SK-N-SH (cell line): ENCODE results near the gene XPA. TPM values are rescaled to one million over a fixed set of nuclear protein-coding genes. Genes with fewer than 3 reads are reported as not detected.

ENCODE experiments used
- CTCF ChIA-PET: fragments of 300-600, 350-600 bp; formaldehyde crosslinking; extraction: SDS; loops from one replicate; lab custom pipeline; 2021; lab: Yijun Ruan, JAX
- POLR2A ChIA-PET: fragments of 350-600 bp; sonication (Branson Sonifier 250); formaldehyde crosslinking; extraction: SDS; loops from one replicate; lab custom pipeline; 2020; ENCODE audit warnings: antibody characterized with exemption, inconsistent platforms; lab: Yijun Ruan, JAX
- DNase-seq: peaks from one replicate; pipeline ENCODE4 v3.0.0; 2012
- H2AFZ ChIP-seq: fragments of 200-600 bp; sonication (generic); 2 replicates; pipeline ENCODE4 v1.8.1; 2016; ENCODE audit warnings: antibody characterized with exemption, mild to moderate bottlenecking, low read depth
- H3F3A ChIP-seq: fragments of 200-600 bp; sonication (generic); replicated peaks from 2 replicates; pipeline ENCODE3; 2016; ENCODE audit warnings: antibody characterized with exemption, mild to moderate bottlenecking; ENCODE audit not compliant: insufficient read depth
- H3K27ac ChIP-seq, 2 experiments: fragments of 200-500 bp in 1 of 2; fragments of 200-600 bp in 1 of 2; sonication (Bioruptor generic) in 1 of 2; sonication (generic), shearing (Covaris generic) in 1 of 2; 2 replicates each; pipeline versions ENCODE4 v1.5.1 to v1.6.1; 2014 to 2016; ENCODE audit warnings: low read depth in 2 of 2, inconsistent platforms in 1 of 2, low read length in 1 of 2, mild to moderate bottlenecking in 1 of 2, mixed read lengths in 1 of 2
- H3K27me3 ChIP-seq: fragments of 200-600 bp; sonication (generic), shearing (Covaris generic); 2 replicates; pipeline ENCODE4 v1.6.1; 2016; ENCODE audit warnings: mixed run types; ENCODE audit not compliant: insufficient read depth
- H3K36me3 ChIP-seq, 2 experiments: fragments of 200-500 bp in 1 of 2; fragments of 200-600 bp in 1 of 2; sonication (Bioruptor generic) in 1 of 2; sonication (generic) in 1 of 2; replicated peaks in 1 of 2; 2 replicates each; pipeline versions ENCODE3 to v1.5.1; 2014 to 2016; ENCODE audit warnings: low read length in 1 of 2, mild to moderate bottlenecking in 1 of 2; ENCODE audit not compliant: insufficient read depth in 2 of 2, control insufficient read depth in 1 of 2
- H3K4me1 ChIP-seq, 2 experiments: fragments of 200-500 bp in 1 of 2; fragments of 200-600 bp in 1 of 2; sonication (Bioruptor generic) in 1 of 2; sonication (generic), shearing (Covaris generic) in 1 of 2; 2 replicates each; pipeline versions ENCODE4 v1.5.1 to v1.6.1; 2014 to 2016; ENCODE audit warnings: low read depth in 1 of 2, low read length in 1 of 2, mixed run types in 1 of 2; ENCODE audit not compliant: insufficient read depth in 2 of 2, control insufficient read depth in 1 of 2
- H3K4me2 ChIP-seq: fragments of 200-600 bp; sonication (generic), shearing (Covaris generic); 2 replicates; pipeline ENCODE4 v1.6.1; 2017; ENCODE audit warnings: mixed run types
- H3K4me3 ChIP-seq, 2 experiments: fragments of 200-500 bp in 1 of 2; fragments of 200-600 bp in 1 of 2; sonication (Bioruptor generic) in 1 of 2; sonication (generic), shearing (Covaris generic) in 1 of 2; 2 replicates each; pipeline versions ENCODE4 v1.5.1 to v1.8.1; 2014 to 2016; ENCODE audit warnings: low read depth in 2 of 2, inconsistent platforms in 1 of 2, low read length in 1 of 2, mild to moderate bottlenecking in 1 of 2, mixed read lengths in 1 of 2, moderate library complexity in 1 of 2
- H3K79me2 ChIP-seq: fragments of 200-600 bp; sonication (generic); 2 replicates; pipeline ENCODE4 v1.8.1; 2017; ENCODE audit warnings: mild to moderate bottlenecking; ENCODE audit not compliant: insufficient read depth
- H3K9ac ChIP-seq: fragments of 200-600 bp; sonication (generic); 2 replicates; pipeline ENCODE4 v1.6.1; 2017; ENCODE audit warnings: mixed run types
- H3K9me2 ChIP-seq: fragments of 200-600 bp; sonication (generic); 2 replicates; pipeline ENCODE4 v1.6.1; 2017; ENCODE audit warnings: mixed run types
- H3K9me3 ChIP-seq: fragments of 200-600 bp; sonication (generic); 2 replicates; pipeline ENCODE4 v1.6.1; 2017; ENCODE audit warnings: mixed run types, mild to moderate bottlenecking, moderate library complexity
- H4K20me1 ChIP-seq: fragments of 200-600 bp; sonication (generic); 2 replicates; pipeline ENCODE4 v1.6.1; 2017; ENCODE audit warnings: mild to moderate bottlenecking, mixed run types; ENCODE audit not compliant: insufficient read depth
- GATA2 ChIP-seq: sonication (generic); formaldehyde crosslinking; IDR thresholded peaks from 2 replicates; pipeline ENCODE4 v1.5.0; 2020; ENCODE audit warnings: mild to moderate bottlenecking, missing genetic modification reagents
- NFIC ChIP-seq: IDR thresholded peaks from 2 replicates; pipeline ENCODE4 v1.4.0; 2012; ENCODE audit warnings: borderline replicate concordance
- SMC3 ChIP-seq: IDR thresholded peaks from 2 replicates; pipeline ENCODE4 v1.6.1; 2012; ENCODE audit warnings: low read depth, low read length, improper control_type of control experiment
- TEAD4 ChIP-seq: IDR thresholded peaks from 2 replicates; pipeline ENCODE4 v1.4.0; 2012; ENCODE audit warnings: mild to moderate bottlenecking, borderline replicate concordance; ENCODE audit not compliant: insufficient read depth
- WGBS: methylation state at CpG from one replicate; pipeline ENCODE4 v1.1.6; 2017; ENCODE audit warnings: low lambda C conversion rate; 5-methylcytosine and 5-hydroxymethylcytosine counted together
- polyA plus RNA-seq, 3 experiments: library from polyadenylated mRNA; depleted of rRNA; stranded (reverse); fragments of >200 nt; gene quantifications; 2 replicates each; pipeline ENCODE4 v1.2.3, GENCODE V29; 2012
- TF ChIP-seq, protein P1 (sequence below): IDR thresholded peaks from 2 replicates; pipeline ENCODE4 v1.4.0; 2012; ENCODE audit warnings: low read depth
- TF ChIP-seq, protein P2 (sequence below): IDR thresholded peaks from 2 replicates; pipeline ENCODE4 v1.4.0; 2012; ENCODE audit warnings: low read depth, borderline replicate concordance

XPA gene
- polyA plus RNA-seq, 1 of the 3 experiments (the other 2 are of a cell fraction): 3.3 TPM

DNA sequence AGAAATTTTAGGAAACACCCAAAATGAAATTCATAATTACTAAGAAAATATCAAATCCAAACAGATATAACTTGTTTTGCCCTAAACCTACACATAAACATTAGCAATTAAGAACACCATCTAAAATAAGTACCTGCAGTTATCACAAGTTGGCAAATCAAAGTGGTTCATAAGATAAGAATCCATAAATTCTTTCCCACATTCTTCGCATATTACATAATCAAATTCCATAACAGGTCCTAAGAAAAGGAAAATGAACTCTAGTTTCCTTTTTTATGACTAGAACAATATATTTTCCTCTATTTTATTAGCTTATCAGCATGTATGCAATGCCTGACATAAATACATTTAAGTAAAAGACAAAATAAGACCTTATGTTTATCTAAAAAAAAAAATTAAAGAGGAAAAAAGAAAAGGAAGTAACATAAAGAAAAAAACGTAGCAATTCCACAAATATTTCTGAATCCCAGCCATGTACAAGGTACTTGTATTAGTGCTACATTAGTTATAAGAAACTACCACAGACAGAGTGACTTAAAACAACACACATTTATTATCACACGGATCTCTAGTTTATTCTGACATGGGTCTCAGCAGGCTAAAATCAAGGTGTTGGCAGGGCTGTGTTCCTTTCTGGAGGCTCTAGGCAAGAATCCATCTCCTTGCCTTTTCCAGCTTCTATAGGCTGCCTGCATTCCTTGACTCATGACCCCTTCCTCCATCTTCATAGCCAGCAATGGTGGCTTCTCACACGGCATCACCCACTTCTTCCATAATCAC is 7.5 kb downstream of the XPA start:
- Histone ChIP-seq H3K27ac (no peak overlapping the region), H4K20me1 (no peaks in the 10 kb centered on the region)
- TF ChIP-seq TEAD4: 0 out of 2 replicates have a peak, but pooled peaks have one; percentile 19
- no peak for TF ChIP-seq NFIC
- TF ChIP-seq, all 33 proteins: peak for 1
- Histone ChIP-seq H3K9ac (no peak overlapping the region), H3K4me3 (no peak overlapping the region), H3K9me2 (no peaks in the 10 kb centered on the region), H2AFZ (no peak overlapping the region), H3K4me2 (no peak overlapping the region), H3K79me2 (peaks cover 12% of the 10 kb centered on the region; the same call in 1 of the 2 replicates), H3K4me1 (peaks cover 8 to 14% of the 10 kb centered on the region in 2 experiments; a peak in 2 of 4 replicates), H3K9me3 (no peaks in the 10 kb centered on the region), H3K36me3 (peaks cover 39 to 52% of the 10 kb centered on the region in 2 experiments), H3K27me3 (no peaks in the 10 kb centered on the region), H3F3A (peaks cover 6% of the 10 kb centered on the region)
- ChIA-PET POLR2A (no interaction called here), CTCF (interaction anchor here (0.8 kb wide), 1 partner anchor 232 kb away, joined by 3 read pairs; no protein-coding TSS in a partner anchor)
- 59% methylated on average over 4 of the region's 4 CpGs for WGBS
- DNase-seq: no peak

DNA sequence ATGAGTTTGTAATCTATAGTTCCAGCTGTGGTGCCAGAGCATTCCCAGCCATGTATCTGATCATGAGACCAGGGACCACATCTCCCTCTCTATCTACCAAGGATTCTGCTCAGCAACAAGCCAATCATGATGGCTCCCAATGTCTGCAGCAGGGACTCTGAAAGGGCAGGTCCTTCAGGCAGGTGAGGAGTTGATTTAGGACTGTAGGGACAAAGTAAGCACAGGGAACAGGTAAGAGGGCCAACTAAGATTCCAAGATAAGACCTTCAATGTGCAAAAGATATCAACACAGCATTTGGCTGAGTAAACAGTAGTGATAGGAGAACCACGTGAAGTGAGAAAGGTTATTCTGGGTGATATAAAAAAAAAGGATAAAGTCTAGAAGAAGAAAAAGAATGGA is 8.5 kb downstream of the XPA start:
- CTCF ChIA-PET: interaction anchor here (1.1 kb wide), 1 partner anchor 8 kb away, joined by 4 read pairs; the partner anchor contains the start of gene XPA
- Histone ChIP-seq H3K4me3 (no peak overlapping the region), H3K79me2 (peaks cover 2% of the 10 kb centered on the region; the same call in 1 of the 2 replicates), H3K9me2 (no peaks in the 10 kb centered on the region), H3K4me1 (peaks cover 8 to 12% of the 10 kb centered on the region in 2 experiments; a peak in 2 of 4 replicates), H3K9ac (no peak overlapping the region), H3K27ac (no peak overlapping the region), H3K4me2 (no peak overlapping the region), H3K9me3 (no peaks in the 10 kb centered on the region), H3K36me3 (peaks cover 47 to 57% of the 10 kb centered on the region in 2 experiments), H2AFZ (no peak overlapping the region), H3F3A (peaks cover 6% of the 10 kb centered on the region), H4K20me1 (no peaks in the 10 kb centered on the region), H3K27me3 (no peaks in the 10 kb centered on the region)
- POLR2A ChIA-PET: interaction anchor here (1.9 kb wide), 1 partner anchor 8 kb away, joined by 5 read pairs; the partner anchor contains the start of gene XPA
- DNase-seq: no peak
- 100% methylated on average over 1 of the region's 1 CpG for WGBS
- TF ChIP-seq, protein P1, sequence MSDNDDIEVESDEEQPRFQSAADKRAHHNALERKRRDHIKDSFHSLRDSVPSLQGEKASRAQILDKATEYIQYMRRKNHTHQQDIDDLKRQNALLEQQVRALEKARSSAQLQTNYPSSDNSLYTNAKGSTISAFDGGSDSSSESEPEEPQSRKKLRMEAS: no peak
- no peak for TF ChIP-seq SMC3
- no peak for TF ChIP-seq TEAD4
- no peak for TF ChIP-seq GATA2

DNA sequence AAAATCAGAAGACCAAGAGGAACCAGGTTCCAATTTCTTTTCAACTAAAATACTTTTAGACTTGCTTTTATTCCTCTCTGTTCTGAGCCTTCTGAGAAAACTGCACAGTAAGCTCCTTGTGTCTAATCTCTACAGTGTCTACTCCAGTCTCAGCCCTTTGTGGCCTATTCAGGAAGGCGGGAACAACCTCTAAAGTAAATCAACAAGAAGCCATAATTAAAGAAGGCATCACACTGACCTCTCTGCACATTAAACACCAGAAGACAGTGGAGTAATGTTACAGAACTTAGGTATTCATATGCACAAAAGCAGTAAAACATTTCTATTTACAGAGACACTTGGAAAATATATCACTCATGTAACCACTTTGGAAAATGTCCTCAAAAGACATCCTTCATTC is 14.9 kb downstream of the XPA start:
- Histone ChIP-seq H2AFZ (no peak overlapping the region), H3K9me2 (no peaks in the 10 kb centered on the region), H3K4me3 (no peak overlapping the region), H3K4me1 (peaks cover 0 to 6% of the 10 kb centered on the region in 2 experiments; a peak in 2 of 4 replicates), H3K27ac (no peak overlapping the region), H3K4me2 (no peak overlapping the region), H3K9ac (no peak overlapping the region), H3K36me3 (peaks cover 76 to 78% of the 10 kb centered on the region in 2 experiments), H3K79me2 (peaks cover 2% of the 10 kb centered on the region; the same call in 1 of the 2 replicates), H4K20me1 (no peaks in the 10 kb centered on the region), H3K9me3 (no peaks in the 10 kb centered on the region), H3F3A (peaks cover 6% of the 10 kb centered on the region), H3K27me3 (no peaks in the 10 kb centered on the region)
- TF ChIP-seq NFIC (no peak), SMC3 (no peak)
- TF ChIP-seq, protein P2, sequence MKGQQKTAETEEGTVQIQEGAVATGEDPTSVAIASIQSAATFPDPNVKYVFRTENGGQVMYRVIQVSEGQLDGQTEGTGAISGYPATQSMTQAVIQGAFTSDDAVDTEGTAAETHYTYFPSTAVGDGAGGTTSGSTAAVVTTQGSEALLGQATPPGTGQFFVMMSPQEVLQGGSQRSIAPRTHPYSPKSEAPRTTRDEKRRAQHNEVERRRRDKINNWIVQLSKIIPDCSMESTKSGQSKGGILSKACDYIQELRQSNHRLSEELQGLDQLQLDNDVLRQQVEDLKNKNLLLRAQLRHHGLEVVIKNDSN: no peak
- POLR2A ChIA-PET: no interaction called here
- WGBS: 95% methylated on average over 1 of the region's 1 CpG
- DNase-seq: no peak
- CTCF ChIA-PET: interaction anchor here (0.8 kb wide), 1 partner anchor 9 kb away, joined by 3 read pairs; no protein-coding TSS in a partner anchor
